Fibroblast of skin of left biceps (primary cell): ENCODE data around the gene CD4.

ENCODE experiments used
- DNase-seq, 2 experiments: peaks; one replicate each; pipeline ENCODE4 v3.0.0-alpha.2; 2013; ENCODE audit warnings: low read depth in 2 of 2

Gene CD4

DNA sequence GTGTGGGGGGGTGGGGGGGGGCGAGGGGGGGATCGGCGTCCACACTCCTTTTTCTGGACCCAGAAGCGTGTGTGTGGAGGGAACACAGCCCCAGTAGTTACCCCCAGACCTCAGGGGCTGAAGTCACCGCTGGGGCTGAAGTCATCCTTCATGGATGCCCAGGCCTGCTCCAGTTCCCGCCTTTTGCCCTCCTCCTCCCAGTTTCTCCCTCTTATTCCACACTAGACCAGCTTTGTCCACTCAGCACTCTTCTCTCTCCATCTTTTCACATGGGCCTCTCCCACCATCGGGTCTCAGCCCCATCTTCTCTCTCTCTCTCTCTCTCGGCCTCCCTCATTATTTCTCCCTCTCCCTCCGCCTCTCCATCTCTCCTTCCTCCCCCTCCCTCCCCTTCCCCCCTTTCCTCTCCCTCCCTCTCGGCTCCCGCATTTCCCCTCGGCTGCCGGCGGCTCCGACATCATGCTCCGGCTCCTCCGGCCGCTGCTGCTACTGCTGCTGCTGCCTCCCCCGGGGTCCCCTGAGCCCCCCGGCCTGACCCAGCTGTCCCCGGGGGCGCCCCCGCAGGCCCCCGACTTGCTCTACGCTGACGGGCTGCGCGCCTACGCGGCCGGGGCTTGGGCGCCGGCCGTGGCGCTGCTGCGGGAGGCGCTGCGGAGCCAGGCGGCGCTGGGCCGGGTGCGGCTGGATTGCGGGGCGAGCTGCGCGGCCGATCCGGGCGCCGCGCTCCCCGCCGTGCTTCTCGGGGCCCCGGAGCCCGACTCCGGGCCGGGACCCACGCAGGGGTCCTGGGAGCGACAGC lies 38.9 kb downstream of the CD4 start, which contains the start of gene P3H3:
TSS of gene P3H3 (plus strand) at position 426 of the 799 bp plus-strand sequence. CDS start at position 460, 34 bp downstream.
- no peak for DNase-seq

DNA sequence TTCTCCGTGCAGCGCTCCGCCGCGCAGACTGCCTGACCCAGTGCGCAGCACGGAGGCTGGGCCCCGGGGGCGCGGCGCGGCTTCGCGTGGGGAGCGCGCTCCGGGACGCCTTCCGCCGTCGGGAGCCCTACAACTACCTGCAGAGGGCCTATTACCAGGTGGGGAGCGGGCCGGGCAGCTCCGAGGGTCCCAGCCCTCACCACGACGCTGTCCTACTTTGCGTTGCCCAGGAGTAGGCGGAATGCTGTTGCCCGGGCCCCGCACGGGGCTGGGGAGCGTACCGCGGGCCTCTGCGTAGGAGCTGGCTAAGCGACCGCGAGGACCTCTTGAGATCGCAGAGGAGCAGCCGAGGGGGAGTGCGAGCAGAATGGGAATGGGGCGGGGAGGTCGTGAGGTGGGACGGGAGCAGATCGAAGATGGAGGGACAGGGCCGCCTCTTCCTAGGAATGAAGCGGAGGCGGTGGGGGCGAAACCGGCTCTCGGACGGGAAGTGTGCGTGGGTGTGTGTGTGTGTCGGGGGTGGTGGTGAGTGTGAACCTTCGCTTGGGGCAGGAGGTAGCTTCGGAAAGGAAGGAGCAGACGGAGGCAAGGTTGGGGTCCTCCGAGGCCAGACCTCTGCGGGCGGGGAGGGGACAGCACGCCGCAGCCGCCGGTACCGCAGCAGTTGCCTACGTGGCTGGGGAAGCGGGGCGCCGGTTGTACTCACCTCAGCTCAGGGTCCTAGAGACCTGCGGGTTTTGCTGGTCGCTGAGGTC lies 39.6 kb downstream of the CD4 start:
- DNase-seq, result no peak

DNA sequence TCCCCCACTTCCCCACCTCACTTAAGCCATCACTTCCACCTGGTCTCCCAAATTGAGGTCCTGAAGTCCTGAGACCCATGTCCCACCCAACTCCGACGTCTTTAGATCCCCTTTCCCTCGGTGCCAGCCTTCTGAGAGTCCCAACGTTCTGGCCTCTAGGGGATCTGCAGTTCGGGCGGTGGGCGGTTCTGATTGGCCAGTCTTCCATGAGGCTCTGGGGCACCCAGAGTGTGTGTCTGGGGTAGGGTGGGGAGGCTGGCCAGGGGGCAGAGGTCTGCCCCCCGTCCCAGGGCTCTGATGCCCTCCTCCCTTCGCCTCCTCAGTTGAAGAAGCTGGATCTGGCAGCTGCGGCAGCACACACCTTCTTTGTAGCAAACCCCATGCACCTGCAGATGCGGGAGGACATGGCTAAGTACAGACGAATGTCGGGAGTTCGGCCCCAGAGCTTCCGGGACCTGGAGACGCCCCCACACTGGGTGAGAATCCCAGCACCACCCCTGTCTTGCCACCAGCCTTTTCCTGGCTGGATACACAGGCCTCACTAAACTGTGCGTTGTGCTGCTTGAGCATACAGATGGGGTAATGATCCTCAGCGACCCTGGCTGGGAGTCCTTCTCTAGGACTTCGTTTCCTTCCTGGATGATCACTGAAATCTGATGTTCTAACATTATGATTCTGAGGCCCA lies 40.4 kb downstream of the CD4 start:
- DNase-seq, result no peak

DNA sequence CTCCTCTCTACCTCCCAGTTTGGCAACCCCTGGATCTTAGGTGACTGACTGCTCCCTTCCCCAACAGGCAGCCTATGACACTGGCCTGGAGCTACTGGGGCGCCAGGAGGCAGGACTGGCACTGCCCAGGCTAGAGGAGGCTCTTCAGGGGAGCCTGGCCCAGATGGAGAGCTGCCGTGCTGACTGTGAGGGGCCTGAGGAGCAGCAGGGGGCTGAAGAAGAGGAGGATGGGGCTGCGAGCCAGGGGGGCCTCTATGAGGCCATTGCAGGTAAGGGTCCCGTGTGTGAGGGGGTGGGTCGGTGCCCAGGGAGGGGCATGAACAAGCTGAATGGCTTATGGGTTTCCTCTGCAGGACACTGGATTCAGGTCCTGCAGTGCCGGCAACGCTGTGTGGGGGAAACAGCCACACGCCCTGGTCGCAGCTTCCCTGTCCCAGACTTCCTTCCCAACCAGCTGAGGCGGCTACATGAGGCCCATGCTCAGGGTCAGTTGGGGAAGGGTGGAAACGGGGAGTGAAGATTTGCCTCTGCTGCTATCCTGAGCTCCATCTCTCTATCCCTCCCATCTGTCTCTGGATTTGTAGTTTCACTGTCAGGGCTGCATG lies 41.1 kb downstream of the CD4 start:
- no peak for DNase-seq

DNA sequence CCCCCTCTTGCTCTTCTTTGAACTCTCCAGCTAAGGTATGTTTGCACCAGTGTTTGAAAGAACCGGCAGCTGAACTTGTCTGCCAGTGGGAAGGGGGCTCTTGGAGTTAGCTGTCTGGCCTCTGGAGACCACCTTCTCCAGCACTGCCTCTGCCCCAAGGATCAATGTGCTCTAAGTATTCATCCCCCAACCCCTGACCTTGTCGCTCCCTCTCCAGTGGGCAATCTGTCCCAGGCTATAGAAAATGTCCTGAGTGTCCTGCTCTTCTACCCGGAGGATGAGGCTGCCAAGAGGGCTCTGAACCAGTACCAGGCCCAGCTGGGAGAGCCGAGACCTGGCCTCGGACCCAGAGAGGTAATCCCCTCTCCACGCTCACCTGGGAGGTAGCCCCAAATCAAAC lies 41.7 kb downstream of the CD4 start:
- DNase-seq, result no peak

DNA sequence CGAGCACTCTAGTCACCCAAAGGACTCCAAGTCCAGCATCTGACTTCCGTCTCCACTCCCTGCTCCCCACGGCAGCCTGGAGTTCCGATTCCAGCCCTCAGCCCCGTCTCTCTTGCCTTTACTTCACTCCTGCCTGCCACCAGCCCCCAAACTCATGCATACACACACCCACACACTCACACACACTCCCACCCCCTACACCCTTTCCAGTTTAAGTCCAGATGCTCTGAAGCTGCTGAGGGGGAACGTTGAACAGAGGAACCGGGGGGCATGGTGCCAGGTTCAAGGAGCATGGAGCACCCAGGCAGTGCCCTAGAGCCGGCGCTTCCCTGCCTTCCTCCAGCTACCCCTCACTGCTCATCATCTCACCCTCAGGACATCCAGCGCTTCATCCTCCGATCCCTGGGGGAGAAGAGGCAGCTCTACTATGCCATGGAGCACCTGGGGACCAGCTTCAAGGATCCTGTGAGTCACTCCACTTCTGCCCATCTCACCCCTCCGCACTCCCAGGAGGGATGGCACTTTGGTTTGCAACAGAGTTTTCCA lies 42.2 kb downstream of the CD4 start:
- no peak for DNase-seq

DNA sequence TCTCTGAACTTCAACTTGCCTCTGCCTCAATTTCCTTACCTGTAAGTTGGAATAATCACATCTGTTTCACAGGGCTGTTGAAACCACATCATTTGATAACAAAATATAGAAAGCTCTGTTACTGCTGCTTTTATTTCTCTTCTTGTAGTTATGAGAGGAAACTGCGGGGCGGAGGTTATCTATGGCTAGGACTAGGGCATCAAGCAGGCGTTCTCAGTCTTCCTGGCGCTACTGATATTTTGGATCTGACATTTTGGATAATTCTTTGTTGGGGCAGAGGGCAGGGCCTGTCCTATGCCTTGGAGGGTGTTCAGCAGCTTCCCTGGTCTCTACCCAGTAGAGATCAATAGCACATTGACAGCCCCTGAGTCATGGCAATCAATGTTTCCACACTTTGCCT lies 42.8 kb downstream of the CD4 start:
- no peak for DNase-seq

DNA sequence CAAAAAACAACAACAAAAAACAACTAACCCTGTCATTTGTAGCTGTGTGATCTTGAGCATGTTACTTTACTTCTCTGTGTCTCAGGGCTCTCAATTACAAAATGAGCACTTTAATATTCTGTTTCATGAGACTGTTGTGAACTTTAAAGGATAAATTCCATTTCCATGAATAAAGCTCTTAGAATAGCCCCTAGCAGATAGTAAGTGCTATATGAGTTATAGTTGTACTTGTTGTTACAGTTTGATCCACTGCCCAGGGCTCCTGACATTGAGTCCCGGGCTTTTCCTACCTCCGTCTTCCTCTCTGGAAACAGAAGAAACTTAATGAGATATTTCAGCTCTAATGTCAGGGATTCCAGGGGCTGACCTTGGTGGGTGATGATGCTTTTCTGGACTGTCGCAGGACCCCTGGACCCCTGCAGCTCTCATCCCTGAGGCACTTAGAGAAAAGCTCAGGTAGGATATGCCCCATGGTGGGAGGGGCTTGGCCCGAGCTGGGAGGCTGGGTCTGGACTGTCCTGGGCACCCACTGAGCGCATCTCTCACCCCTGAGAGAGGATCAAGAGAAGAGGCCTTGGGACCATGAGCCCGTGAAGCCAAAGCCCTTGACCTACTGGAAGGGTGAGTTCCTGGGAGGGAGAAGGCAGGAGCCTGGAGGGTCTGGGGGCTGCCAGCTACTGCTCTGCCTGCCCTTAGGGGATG lies 44.0 kb downstream of the CD4 start:
- no peak for DNase-seq

DNA sequence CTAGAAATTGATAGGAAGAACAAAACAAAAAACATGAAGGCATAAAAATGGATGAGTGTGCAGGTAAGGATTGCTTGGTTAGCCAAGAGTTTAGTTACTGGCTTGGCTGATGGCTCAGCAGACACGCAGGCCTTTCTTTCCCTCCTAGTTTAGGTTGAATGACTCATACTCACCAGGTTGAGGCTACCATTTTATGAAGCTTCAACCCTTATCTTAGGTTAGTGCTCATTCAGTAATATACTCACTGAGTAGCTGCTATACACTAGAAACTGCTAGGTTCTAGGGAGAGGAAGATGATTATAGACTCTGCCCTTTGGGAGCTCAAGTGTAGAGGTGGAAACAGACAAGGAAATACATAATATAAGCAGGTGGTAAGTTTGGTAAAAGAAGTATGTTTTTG lies 44.9 kb downstream of the CD4 start:
- no peak for DNase-seq

DNA sequence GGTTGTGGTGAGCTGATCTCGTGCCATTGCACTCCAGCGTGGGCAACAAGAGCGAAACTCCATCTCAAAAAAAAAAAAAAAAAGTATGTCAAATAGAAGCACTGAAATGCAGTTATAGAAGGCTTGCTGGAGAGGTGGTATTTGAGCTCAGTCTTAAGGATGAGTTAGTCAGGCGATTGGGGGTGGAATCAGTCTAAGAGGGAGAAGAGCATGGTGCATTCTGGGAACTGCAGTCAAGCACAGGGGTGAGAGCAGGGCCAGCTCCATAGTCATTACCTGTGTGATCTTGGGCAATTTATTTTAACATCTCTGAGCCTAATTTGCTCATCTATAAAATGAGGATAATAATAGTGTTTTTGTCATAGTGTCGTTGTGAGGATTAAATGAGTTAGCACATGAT lies 45.5 kb downstream of the CD4 start:
- no peak for DNase-seq

DNA sequence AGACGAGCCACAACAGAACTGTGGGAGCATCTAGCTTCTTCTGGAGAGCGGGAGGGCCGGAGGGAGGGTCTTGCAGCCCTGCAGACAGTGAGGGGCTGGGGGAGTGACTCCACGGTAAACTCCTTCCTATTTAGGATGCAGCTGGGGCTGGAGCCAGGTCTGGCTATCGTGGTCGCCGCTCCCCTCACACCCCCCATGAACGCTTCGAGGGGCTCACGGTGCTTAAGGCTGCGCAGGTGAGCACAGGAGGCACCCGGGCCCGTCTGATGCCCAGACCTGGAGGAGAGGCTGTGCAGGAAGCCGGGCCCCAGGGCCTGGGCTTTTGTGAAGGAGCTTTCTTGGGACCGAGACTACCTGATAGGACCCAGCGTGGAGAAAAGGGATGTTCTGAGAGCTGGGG lies 47.5 kb downstream of the CD4 start:
- no peak for DNase-seq

DNA sequence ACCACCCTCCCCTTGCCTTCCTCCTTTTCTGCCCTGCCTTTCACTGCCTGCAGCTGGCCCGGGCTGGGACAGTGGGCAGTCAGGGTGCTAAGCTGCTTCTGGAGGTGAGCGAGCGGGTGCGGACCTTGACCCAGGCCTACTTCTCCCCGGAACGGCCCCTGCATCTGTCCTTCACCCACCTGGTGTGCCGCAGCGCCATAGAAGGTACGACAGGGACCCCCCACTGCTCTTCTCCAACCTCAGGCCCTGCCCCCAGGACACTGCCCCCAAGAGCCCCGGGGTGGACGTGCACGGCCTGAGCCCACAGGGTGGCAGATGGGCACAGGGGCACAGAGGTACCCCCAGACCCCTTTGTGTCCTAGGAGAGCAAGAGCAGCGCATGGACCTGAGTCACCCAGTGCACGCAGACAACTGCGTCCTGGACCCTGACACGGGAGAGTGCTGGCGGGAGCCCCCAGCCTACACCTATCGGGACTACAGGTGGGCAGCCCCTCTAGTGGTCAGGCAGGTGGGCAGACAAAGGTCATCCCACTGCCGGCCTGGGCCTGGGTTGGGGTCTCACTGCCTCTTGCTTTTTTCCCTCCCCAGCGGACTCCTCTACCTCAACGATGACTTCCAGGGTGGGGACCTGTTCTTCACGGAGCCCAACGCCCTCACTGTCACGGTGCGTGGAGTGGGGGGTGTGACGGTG lies 48.2 kb downstream of the CD4 start:
- no peak for DNase-seq

DNA sequence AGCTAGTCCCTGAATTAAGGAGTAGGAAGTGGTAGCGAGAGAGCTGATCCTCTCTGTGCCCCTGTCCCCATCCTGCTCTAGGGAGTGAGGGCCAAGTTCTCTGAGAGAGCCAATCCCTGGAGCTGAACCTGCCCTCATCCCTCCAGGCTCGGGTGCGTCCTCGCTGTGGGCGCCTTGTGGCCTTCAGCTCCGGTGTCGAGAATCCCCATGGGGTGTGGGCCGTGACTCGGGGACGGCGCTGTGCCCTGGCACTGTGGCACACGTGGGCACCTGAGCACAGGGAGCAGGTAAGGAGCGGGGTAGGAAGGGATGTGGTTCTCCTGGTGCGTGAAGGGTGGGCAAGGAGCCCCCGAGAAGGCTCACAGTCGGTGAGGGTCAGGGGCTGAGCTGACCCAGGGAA lies 49.5 kb downstream of the CD4 start:
- no peak for DNase-seq

DNA sequence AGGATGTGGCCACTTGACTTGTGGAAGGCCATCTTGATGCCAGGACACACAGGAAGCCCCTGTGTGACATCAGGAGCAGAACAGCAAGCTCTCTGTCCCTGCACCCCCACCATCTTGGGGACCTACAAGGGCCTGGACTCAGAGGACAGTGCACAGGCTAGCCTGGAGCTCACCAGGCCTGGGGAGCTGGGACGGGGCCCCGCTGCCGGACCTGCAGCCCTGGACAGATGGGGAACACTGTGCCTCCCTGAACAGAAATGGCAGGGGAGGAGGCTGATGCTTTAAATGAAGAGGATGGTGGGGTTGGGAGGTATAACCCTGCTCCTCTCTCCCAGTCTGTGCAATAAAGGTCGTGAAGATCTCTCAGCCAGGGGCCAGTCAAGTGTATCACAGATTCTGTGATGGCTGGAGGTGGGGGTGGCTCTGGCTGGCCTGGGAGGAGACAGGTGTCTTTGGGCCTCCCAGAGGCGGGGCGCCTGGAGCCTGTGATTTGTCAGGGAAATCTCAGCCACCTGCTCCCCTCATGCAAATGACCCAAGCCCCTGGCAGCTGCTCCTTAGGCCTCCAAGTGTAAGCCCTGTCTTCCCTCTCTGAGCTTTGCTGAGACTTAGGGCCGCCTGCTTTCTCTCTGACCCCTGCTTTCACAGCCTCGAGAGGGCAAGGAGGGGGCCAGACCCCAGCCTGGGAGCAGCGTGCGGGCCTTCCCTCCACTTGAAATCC lies 50.3 kb downstream of the CD4 start:
- DNase-seq, result no peak

DNA sequence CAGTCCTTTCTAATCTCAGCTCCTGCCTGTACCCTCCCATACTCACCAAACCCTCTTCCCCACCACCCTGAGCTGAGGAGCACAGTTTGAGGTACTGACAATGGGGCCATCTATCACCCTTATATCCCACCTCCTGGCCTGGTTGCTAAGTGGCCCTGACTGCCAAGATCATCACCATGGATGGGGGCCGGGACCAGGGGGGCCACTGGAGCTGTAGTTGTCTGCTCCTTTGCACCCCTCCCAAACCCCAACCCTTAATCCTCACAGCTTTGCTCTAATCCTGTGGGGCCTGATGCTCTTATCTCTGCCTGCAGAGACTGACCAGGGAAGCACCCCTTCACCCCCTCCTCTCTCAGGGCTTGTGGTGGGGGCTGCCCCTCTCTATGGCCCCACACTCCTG lies 51.0 kb downstream of the CD4 start:
- no peak for DNase-seq

DNA sequence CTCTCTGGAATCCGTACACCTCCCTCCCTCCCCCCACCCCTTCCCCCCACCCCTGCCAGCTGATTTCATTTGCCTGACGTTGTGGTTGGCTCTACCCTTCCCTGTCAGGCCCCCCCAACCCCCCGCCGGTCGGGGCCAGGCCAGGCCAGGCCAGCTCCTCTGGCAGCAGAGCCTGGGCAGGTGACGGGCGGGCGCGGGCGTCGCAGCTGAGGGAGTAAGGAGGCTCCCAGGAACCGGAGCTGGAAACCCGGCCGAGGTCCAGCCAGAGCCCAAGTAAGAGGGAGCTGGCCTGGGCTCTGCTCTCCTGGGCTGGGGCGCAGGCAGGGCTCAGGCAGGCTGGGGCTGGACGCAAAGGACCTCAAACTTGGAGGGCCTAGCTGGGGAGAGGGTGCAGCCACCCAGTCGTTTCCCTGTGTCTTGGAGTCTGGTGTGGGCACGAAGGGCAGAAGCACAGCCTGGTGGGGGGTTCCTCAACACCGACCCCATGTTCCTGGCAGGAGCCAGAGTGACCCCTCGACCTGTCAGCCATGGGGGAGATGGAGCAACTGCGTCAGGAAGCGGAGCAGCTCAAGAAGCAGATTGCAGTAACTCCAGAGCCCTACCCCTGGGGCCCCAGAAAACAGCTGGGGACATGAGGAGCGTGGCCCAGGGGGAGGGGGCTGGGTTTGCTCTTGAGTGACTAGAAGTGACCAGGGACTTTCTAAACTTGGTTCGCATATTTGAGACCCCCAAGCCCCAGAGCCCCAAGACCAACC lies 51.6 kb downstream of the CD4 start, which contains the start of gene GNB3:
TSS of gene GNB3 (plus strand) at position 165 of the 755 bp plus-strand sequence. CDS start at position 528, 363 bp downstream.
- no peak for DNase-seq

DNA sequence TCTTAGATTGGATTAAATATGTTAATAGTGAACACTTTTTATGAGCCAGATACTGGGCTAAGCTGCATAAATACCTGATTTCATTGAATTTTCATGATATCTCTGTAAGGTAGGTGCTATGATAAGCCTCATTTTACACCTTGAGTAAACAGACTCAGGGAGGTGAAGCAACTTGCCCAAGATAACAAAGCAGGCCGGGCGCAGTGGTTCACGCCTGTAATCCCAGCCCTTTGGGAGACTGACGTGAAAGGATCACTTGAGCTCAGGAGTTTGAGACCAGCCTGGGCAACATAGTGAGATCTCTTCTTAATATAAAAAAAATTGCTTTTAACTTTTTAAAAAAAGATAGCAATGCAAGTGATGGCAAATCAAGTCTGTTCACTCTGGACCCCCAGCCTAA lies 52.7 kb downstream of the CD4 start:
- DNase-seq, result no peak

DNA sequence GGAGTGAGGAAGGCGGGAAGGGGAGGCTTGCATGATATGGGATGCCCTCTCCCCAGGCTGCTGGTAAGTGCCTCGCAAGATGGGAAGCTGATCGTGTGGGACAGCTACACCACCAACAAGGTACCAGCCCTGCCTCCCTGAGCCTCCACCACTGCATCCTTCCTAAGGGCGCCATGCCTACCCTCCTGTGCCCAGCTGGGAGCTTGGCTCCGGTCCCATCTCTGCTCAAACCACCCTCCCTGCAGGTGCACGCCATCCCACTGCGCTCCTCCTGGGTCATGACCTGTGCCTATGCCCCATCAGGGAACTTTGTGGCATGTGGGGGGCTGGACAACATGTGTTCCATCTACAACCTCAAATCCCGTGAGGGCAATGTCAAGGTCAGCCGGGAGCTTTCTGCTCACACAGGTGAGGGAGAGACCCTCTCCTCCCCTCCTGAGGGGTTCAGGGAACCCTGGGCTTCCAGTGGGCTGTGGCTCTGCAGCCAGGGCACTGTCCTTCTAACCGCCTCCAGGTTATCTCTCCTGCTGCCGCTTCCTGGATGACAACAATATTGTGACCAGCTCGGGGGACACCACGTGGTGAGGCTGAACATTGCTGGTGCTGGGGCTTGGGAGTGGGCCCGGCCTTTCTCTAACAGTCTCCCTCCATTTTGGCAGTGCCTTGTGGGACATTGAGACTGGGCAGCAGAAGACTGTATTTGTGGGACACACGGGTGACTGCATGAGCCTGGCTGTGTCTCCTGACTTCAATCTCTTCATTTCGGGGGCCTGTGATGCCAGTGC lies 54.0 kb downstream of the CD4 start:
- no peak for DNase-seq
